ENCODE measurements around the gene SLC35F6. TPM values are rescaled to one million over a fixed set of nuclear protein-coding genes. Genes with fewer than 3 reads are reported as not detected.

Gene SLC35F6
- total RNA-seq, 2 donors from 2014 or later = 56.6 to 58.6 TPM

DNA sequence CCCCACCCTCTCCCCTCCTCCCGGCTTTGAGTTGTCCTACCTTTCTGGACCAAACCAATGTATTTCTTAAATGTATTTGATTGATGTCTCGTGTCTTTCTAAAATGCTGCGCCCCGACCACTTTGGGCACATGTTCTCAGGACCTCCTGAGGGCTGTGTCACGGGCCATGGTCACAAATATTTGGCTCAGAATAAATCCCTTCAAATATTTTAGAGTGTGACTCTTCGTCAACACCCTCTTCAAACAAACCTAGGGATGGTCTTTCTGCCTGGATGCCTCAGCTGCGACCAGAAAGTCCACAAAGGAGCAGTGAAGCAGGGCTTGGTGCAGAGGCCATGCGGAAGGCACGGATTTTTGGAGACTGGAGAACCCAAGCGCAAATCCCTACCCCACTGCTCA, 1.1 kb upstream of the SLC35F6 start:
- no peak for DNase-seq (ENCODE audit: low spot score)
- no peaks in the 10 kb centered on the region for H3K36me3 ChIP-seq
- peaks cover 9% of the 10 kb centered on the region for H3K4me1 ChIP-seq (replicated peaks)
- no peaks in the 10 kb centered on the region for H3K9me3 ChIP-seq
- 91% methylated on average over 10 of the region's 10 CpGs for WGBS
- TF ChIP-seq POLR2A (IDR thresholded peaks at IDR 0.05) = no peak
- no peak for TF ChIP-seq POLR2AphosphoS5 (IDR thresholded peaks at IDR 0.05)
- TF ChIP-seq, protein P1, sequence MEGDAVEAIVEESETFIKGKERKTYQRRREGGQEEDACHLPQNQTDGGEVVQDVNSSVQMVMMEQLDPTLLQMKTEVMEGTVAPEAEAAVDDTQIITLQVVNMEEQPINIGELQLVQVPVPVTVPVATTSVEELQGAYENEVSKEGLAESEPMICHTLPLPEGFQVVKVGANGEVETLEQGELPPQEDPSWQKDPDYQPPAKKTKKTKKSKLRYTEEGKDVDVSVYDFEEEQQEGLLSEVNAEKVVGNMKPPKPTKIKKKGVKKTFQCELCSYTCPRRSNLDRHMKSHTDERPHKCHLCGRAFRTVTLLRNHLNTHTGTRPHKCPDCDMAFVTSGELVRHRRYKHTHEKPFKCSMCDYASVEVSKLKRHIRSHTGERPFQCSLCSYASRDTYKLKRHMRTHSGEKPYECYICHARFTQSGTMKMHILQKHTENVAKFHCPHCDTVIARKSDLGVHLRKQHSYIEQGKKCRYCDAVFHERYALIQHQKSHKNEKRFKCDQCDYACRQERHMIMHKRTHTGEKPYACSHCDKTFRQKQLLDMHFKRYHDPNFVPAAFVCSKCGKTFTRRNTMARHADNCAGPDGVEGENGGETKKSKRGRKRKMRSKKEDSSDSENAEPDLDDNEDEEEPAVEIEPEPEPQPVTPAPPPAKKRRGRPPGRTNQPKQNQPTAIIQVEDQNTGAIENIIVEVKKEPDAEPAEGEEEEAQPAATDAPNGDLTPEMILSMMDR (IDR thresholded peaks at IDR 0.05) = no peak
- no peak overlapping the region for H3K27ac ChIP-seq
- intact Hi-C loops (cut with DNase I) = no loop called here
- no peaks in the 10 kb centered on the region for H3K27me3 ChIP-seq (replicated peaks; ENCODE audit: insufficient read depth)
- H3K4me3 ChIP-seq = no peak overlapping the region

DNA sequence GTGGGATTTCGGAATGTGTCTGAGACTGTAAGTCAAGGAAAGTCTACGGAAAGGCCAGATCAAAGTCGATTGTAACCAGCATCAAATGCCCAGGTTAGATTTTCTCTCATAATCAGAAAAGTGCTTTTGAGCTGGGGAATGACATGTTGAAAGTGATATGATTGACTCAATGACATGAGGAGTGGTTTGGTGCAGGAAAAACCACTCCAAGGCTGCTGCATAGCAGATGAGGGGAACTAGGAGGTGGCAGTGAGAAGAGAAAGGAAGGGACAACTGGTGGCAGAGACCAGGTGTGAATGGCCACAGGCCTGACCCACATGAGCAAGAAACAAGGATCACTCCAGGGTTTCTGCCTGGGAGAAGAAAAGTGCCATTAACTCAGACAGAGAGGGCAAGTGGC, 822 bp downstream of the SLC35F6 start:
- H3K4me3 ChIP-seq = peak overlapping the region; percentile 65 to 92
- DNase-seq (ENCODE audit: low spot score) = no peak
- peak overlapping the region; percentile 81 to 87 for H3K27ac ChIP-seq
- intact Hi-C loops (cut with DNase I) = no loop called here
- H3K4me1 ChIP-seq (replicated peaks) = peaks cover 20% of the 10 kb centered on the region
- TF ChIP-seq POLR2AphosphoS5 (IDR thresholded peaks at IDR 0.05) (no peak), POLR2A (IDR thresholded peaks at IDR 0.05) (no peak)
- TF ChIP-seq, protein P1 (IDR thresholded peaks at IDR 0.05) = no peak
- no peaks in the 10 kb centered on the region for H3K9me3 ChIP-seq
- 21% methylated on average over 3 of the region's 3 CpGs for WGBS
- no peaks in the 10 kb centered on the region for H3K36me3 ChIP-seq
- no peaks in the 10 kb centered on the region for H3K27me3 ChIP-seq (replicated peaks; ENCODE audit: insufficient read depth)

DNA sequence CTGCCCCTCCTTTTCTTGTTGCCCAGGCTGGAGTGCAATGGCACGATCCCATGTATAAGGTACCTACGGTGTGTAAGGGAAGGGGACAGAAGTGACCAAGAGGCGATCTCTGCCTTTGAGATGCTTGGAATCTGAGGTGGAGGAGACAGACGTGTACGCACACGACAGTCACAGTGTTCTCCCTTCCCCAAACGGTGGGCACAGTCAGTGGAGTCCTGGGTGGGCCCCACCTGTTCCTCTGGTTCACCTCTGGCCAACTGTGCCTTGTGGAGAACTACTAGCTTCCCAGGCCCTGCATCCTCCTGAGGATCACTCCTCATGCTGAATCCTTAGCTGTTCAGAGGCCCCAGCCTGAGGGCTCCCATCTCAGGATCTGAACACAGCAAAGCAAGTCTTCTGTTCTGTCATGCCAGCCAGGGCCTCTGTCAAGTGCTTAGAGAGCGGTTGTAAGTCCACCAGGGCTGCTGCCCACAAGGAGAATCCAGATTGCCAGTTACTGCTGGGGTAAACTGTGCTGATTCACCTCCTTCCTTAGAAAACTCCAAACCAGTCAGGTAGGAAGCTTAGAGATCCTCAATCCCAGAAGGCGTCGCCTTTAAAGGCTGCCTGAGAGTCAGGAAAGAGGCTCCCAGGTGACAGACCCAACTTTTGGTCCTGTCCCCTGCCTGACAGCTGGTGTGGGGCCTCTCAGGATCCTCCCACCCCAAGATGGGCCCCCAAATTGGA, 1.6 kb downstream of the SLC35F6 start:
- intact Hi-C loops (cut with DNase I) = no loop called here
- H3K4me1 ChIP-seq (replicated peaks) = peaks cover 21% of the 10 kb centered on the region
- no peaks in the 10 kb centered on the region for H3K9me3 ChIP-seq
- 75% methylated on average over 10 of the region's 10 CpGs for WGBS
- TF ChIP-seq POLR2A (IDR thresholded peaks at IDR 0.05) (no peak), POLR2AphosphoS5 (IDR thresholded peaks at IDR 0.05) (no peak)
- TF ChIP-seq, protein P1 (IDR thresholded peaks at IDR 0.05) = no peak
- peak overlapping the region; percentile 81 to 87 for H3K27ac ChIP-seq
- H3K36me3 ChIP-seq = no peaks in the 10 kb centered on the region
- H3K4me3 ChIP-seq = peak overlapping the region in 1 of 2 donors; percentile 65
- H3K27me3 ChIP-seq (replicated peaks; ENCODE audit: insufficient read depth) = no peaks in the 10 kb centered on the region
- DNase-seq (ENCODE audit: low spot score) = no peak

DNA sequence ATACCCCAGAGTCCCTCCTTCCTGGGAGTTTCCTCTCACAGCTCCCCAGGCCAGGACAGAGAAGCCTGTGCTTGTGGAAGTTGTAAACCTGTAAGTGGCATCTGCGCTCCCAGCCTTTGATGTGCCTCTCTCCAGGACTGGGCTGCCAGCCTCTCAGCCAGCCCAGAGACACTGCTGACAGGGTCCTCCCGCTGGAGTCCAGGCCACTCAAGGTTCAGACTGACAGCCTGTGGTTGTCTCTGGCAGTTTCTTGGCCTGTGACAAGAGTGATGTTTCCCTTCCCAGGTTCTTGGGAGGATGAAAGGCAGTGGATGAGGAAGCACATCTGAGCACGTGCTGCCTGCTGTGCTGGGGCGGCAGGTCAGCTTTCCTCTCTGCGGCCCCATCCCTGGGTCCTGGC, 3.0 kb downstream of the SLC35F6 start:
- Histone ChIP-seq H3K36me3 (no peaks in the 10 kb centered on the region), H3K4me1 (replicated peaks) (peaks cover 36% of the 10 kb centered on the region), H3K27ac (peak overlapping the region; percentile 15 to 60), H3K27me3 (replicated peaks; ENCODE audit: insufficient read depth) (no peaks in the 10 kb centered on the region), H3K4me3 (no peak overlapping the region), H3K9me3 (no peaks in the 10 kb centered on the region)
- intact Hi-C loops (cut with DNase I) = no loop called here
- DNase-seq (ENCODE audit: low spot score) = no peak
- TF ChIP-seq POLR2AphosphoS5 (IDR thresholded peaks at IDR 0.05) (no peak), POLR2A (IDR thresholded peaks at IDR 0.05) (no peak)
- TF ChIP-seq, protein P1 (IDR thresholded peaks at IDR 0.05) = no peak
- 25% methylated on average over 5 of the region's 5 CpGs for WGBS

DNA sequence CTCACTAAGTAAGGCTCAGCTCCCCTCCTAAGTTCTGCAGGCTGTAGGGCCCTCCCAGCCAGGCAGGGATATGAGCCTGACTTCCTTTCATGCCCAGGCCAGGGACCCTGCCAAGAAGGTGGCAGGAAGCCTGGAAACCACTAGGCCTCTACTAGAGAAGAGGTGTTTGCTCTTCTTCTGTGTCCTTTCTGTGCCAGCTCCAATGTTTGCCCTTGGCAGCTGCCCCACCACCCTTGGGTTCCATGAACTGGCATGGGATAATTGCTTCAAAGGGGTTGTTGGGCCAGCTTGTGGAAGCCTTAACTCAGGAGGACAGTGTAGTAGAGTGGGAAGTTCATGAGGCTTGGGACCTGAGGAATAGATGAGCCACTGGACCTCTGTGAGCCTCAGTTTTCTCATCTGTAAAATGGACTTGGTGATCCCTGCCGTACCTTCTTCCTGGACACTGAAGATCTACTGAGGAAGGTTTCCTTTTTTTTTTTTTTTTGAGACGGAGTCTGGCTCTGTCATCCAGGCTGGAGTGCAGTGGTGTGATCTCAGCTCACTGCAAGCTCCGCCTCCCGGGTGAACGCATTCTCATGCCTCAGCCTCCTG, 3.9 kb downstream of the SLC35F6 start:
- no peaks in the 10 kb centered on the region for H3K36me3 ChIP-seq
- peaks cover 37% of the 10 kb centered on the region for H3K4me1 ChIP-seq (replicated peaks)
- intact Hi-C loops (cut with DNase I) = no loop called here
- H3K27me3 ChIP-seq (replicated peaks; ENCODE audit: insufficient read depth) = no peaks in the 10 kb centered on the region
- peak; percentile 56 for DNase-seq (ENCODE audit: low spot score)
- TF ChIP-seq, protein P1 (IDR thresholded peaks at IDR 0.05) = no peak
- peak; percentile 53 for TF ChIP-seq POLR2AphosphoS5 (IDR thresholded peaks at IDR 0.05)
- H3K9me3 ChIP-seq = no peaks in the 10 kb centered on the region
- H3K27ac ChIP-seq = peak overlapping the region; percentile 15 to 60
- no peak overlapping the region for H3K4me3 ChIP-seq
- WGBS = 93% methylated on average over 5 of the region's 5 CpGs
